WTC11 (cell line): ENCODE measurements around the gene NTRK2. TPM values are rescaled to one million over a fixed set of nuclear protein-coding genes. Genes with fewer than 3 reads are reported as not detected.

Experiments
- CREB1 ChIP-seq: sonication (generic); formaldehyde crosslinking; IDR thresholded peaks from 2 replicates; pipeline ENCODE4 v1.8.0; 2023; ENCODE audit warnings: mild to moderate bottlenecking, missing genetic modification reagents
- E2F5 ChIP-seq: sonication (generic); formaldehyde crosslinking; IDR thresholded peaks from 2 replicates; pipeline ENCODE4 v1.8.1; 2022; ENCODE audit warnings: mild to moderate bottlenecking, moderate library complexity, missing genetic modification reagents
- ELF4 ChIP-seq: sonication (generic); formaldehyde crosslinking; IDR thresholded peaks from 2 replicates; pipeline ENCODE4 v1.8.1; 2022; ENCODE audit warnings: low read depth, mild to moderate bottlenecking, moderate library complexity, missing genetic modification reagents
- ESRRA ChIP-seq: sonication (generic); formaldehyde crosslinking; IDR thresholded peaks from 2 replicates; pipeline ENCODE4 v1.8.1; 2022; ENCODE audit warnings: mild to moderate bottlenecking, missing genetic modification reagents, borderline replicate concordance
- FOXK1 ChIP-seq: sonication (generic); formaldehyde crosslinking; IDR thresholded peaks from 2 replicates; pipeline ENCODE4 v1.8.0; 2022; ENCODE audit warnings: mild to moderate bottlenecking, moderate library complexity, missing genetic modification reagents
- GABPB1 ChIP-seq: sonication (generic); formaldehyde crosslinking; IDR thresholded peaks from 2 replicates; pipeline ENCODE4 v1.8.1; 2023; ENCODE audit warnings: mild to moderate bottlenecking, missing genetic modification reagents
- GRHL2 ChIP-seq: fragments of 250-450 bp; sonication (Bioruptor Pico); IDR thresholded peaks from 2 replicates; pipeline ENCODE4 v1.8.0; 2022; ENCODE audit warnings: mild to moderate bottlenecking, moderate library complexity; ENCODE audit not compliant: insufficient replicate concordance, severe bottlenecking
- HMGA2 ChIP-seq: fragments of 250-450 bp; sonication (Bioruptor Pico); IDR thresholded peaks from 2 replicates; pipeline ENCODE4 v1.4.0; 2021; ENCODE audit warnings: mild to moderate bottlenecking, moderate library complexity
- IRF2 ChIP-seq: sonication (generic); formaldehyde crosslinking; IDR thresholded peaks from 2 replicates; pipeline ENCODE4 v1.8.0; 2022; ENCODE audit warnings: low read depth, missing genetic modification reagents, borderline replicate concordance
- MAX ChIP-seq: sonication (generic); formaldehyde crosslinking; IDR thresholded peaks from 2 replicates; pipeline ENCODE4 v1.8.0; 2022; ENCODE audit warnings: mild to moderate bottlenecking, missing genetic modification reagents
- PRDM15 ChIP-seq: sonication (generic); formaldehyde crosslinking; IDR thresholded peaks from 2 replicates; pipeline ENCODE4 v1.8.0; 2022; ENCODE audit warnings: missing genetic modification reagents
- RORB ChIP-seq: fragments of 250-450 bp; sonication (Bioruptor Pico); IDR thresholded peaks from 2 replicates; pipeline ENCODE4 v1.9.0; 2021; ENCODE audit warnings: mild to moderate bottlenecking
- TP53 ChIP-seq: sonication (generic); formaldehyde crosslinking; IDR thresholded peaks from 2 replicates; pipeline ENCODE4 v1.8.1; 2023; ENCODE audit warnings: mild to moderate bottlenecking, missing genetic modification reagents
- ZNF425 ChIP-seq: fragments of 250-450 bp; sonication (Bioruptor Pico); conservative IDR thresholded peaks from 2 replicates; pipeline ENCODE4 v1.9.0; 2021; ENCODE audit warnings: mild to moderate bottlenecking
- total RNA-seq: library from RNA; stranded (reverse); gene quantifications from 3 replicates; pipeline ENCODE4 v1.2.3, GENCODE V29; 2021
- TF ChIP-seq, protein P1 (sequence below): sonication (generic); formaldehyde crosslinking; IDR thresholded peaks from 2 replicates; pipeline ENCODE4 v1.8.0; 2023; ENCODE audit warnings: mild to moderate bottlenecking, missing genetic modification reagents
- TF ChIP-seq, protein P2 (sequence below): sonication (generic); formaldehyde crosslinking; IDR thresholded peaks from 2 replicates; pipeline ENCODE4 v1.8.1; 2023; ENCODE audit warnings: mild to moderate bottlenecking, moderate library complexity, missing genetic modification reagents

Gene NTRK2
- total RNA-seq, 1 experiment from 2014 or later = 0.02 TPM

DNA sequence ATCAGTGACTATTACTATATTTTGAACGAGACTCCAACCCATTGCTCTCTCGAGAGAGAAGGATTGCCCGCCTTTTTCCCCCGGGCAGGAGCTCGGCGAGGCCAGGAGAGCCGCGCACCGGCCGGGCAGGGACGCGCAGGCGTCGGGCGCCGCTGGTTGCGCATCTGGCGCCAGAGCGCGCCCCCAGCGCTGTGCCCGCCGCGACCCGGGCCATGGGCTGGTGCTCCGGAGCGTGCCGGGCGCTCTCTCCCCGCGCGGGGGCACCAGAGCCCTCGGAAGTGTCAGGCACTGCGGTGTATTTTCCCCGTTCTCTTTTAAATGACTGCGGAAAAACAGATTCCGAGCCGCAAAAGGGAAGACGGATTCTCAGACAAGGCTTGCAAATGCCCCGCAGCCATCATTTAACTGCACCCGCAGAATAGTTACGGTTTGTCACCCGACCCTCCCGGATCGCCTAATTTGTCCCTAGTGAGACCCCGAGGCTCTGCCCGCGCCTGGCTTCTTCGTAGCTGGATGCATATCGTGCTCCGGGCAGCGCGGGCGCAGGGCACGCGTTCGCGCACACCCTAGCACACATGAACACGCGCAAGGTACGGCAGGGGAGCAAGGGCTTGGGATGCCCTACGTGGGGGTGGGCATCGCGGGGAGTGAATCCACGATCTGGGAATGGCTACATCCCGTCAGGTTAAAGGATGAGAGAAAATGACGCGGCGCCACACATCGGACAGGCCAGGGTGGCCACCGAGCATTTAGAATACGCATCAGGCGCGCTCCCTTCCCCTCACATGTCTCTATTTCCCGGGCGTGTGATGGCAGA, 1.1 kb upstream of the NTRK2 start (continued):
- TF ChIP-seq ZNF425 (CRISPR knock-in tag) (no peak), GABPB1 (no peak), PRDM15 (no peak), RORB (CRISPR knock-in tag) (no peak), TP53 (CRISPR knock-in tag) (no peak), HMGA2 (CRISPR knock-in tag) (no peak), GRHL2 (CRISPR knock-in tag) (no peak), ESRRA (CRISPR knock-in tag) (no peak), MAX (CRISPR knock-in tag) (peak; percentile 66; the same call in 1 of the 2 replicates), ELF4 (CRISPR knock-in tag) (no peak), FOXK1 (CRISPR knock-in tag) (no peak), E2F5 (CRISPR knock-in tag) (no peak; the same call in 1 of the 2 replicates), CREB1 (CRISPR knock-in tag) (no peak), IRF2 (CRISPR knock-in tag) (no peak)
- TF ChIP-seq, protein P1, sequence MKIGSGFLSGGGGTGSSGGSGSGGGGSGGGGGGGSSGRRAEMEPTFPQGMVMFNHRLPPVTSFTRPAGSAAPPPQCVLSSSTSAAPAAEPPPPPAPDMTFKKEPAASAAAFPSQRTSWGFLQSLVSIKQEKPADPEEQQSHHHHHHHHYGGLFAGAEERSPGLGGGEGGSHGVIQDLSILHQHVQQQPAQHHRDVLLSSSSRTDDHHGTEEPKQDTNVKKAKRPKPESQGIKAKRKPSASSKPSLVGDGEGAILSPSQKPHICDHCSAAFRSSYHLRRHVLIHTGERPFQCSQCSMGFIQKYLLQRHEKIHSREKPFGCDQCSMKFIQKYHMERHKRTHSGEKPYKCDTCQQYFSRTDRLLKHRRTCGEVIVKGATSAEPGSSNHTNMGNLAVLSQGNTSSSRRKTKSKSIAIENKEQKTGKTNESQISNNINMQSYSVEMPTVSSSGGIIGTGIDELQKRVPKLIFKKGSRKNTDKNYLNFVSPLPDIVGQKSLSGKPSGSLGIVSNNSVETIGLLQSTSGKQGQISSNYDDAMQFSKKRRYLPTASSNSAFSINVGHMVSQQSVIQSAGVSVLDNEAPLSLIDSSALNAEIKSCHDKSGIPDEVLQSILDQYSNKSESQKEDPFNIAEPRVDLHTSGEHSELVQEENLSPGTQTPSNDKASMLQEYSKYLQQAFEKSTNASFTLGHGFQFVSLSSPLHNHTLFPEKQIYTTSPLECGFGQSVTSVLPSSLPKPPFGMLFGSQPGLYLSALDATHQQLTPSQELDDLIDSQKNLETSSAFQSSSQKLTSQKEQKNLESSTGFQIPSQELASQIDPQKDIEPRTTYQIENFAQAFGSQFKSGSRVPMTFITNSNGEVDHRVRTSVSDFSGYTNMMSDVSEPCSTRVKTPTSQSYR = no peak
- TF ChIP-seq, protein P2, sequence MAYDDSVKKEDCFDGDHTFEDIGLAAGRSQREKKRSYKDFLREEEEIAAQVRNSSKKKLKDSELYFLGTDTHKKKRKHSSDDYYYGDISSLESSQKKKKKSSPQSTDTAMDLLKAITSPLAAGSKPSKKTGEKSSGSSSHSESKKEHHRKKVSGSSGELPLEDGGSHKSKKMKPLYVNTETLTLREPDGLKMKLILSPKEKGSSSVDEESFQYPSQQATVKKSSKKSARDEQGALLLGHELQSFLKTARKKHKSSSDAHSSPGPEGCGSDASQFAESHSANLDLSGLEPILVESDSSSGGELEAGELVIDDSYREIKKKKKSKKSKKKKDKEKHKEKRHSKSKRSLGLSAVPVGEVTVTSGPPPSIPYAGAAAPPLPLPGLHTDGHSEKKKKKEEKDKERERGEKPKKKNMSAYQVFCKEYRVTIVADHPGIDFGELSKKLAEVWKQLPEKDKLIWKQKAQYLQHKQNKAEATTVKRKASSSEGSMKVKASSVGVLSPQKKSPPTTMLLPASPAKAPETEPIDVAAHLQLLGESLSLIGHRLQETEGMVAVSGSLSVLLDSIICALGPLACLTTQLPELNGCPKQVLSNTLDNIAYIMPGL (CRISPR knock-in tag) = peak; percentile 69; the same call in 1 of the 2 replicates
